HepG2 (cell line): ENCODE measurements around the gene MREG. TPM values are rescaled to one million over a fixed set of nuclear protein-coding genes. Genes with fewer than 3 reads are reported as not detected.

Experiments used
- AHDC1 ChIP-seq: sonication (generic); formaldehyde crosslinking; IDR thresholded peaks from 2 replicates; pipeline ENCODE4 v1.5.1; 2020; ENCODE audit warnings: mild to moderate bottlenecking, missing genetic modification reagents, borderline replicate concordance
- ATM ChIP-seq: fragments of 450-650 bp; IDR thresholded peaks from 2 replicates; pipeline ENCODE4 v1.7.1; 2017; ENCODE audit warnings: mild to moderate bottlenecking, borderline replicate concordance
- CENPBD1 ChIP-seq: sonication (generic); formaldehyde crosslinking; IDR thresholded peaks from 2 replicates; pipeline ENCODE4 v1.8.0; 2022; ENCODE audit warnings: missing genetic modification reagents, low read depth, mild to moderate bottlenecking, borderline replicate concordance
- ELK4 ChIP-seq: sonication (generic); formaldehyde crosslinking; IDR thresholded peaks from 2 replicates; pipeline ENCODE4 v1.9.0; 2021; ENCODE audit warnings: missing genetic modification reagents, borderline replicate concordance
- ETV5 ChIP-seq: IDR thresholded peaks from 2 replicates; pipeline ENCODE4 v1.6.1; 2018; ENCODE audit warnings: missing biosample characterization, missing genetic modification reagents, inconsistent platforms, borderline replicate concordance
- GMEB2 ChIP-seq: IDR thresholded peaks from 2 replicates; pipeline ENCODE4 v1.6.1; 2016; ENCODE audit warnings: missing biosample characterization, missing genetic modification reagents, low read depth
- MYC ChIP-seq: sonication (generic); formaldehyde crosslinking; IDR thresholded peaks from 2 replicates; pipeline ENCODE4 v1.9.0; 2021; ENCODE audit warnings: missing genetic modification reagents, borderline replicate concordance
- SMAD1 ChIP-seq: sonication (generic); formaldehyde crosslinking; IDR thresholded peaks from 2 replicates; pipeline ENCODE4 v1.4.0; 2020; ENCODE audit warnings: missing genetic modification reagents, low read depth, mild to moderate bottlenecking, borderline replicate concordance
- ZBTB10 ChIP-seq: sonication (generic); formaldehyde crosslinking; IDR thresholded peaks from 2 replicates; pipeline ENCODE4 v1.4.0; 2020; ENCODE audit warnings: missing genetic modification reagents, borderline replicate concordance
- ZNF543 ChIP-seq: sonication (generic); formaldehyde crosslinking; IDR thresholded peaks from 2 replicates; pipeline ENCODE4 v1.4.0; 2020; ENCODE audit warnings: mild to moderate bottlenecking, missing genetic modification reagents
- ZNF562 ChIP-seq: sonication (generic); formaldehyde crosslinking; IDR thresholded peaks from 2 replicates; pipeline ENCODE4 v1.8.0; 2022; ENCODE audit warnings: missing genetic modification reagents, borderline replicate concordance
- ZNF576 ChIP-seq: sonication (generic); formaldehyde crosslinking; IDR thresholded peaks from 2 replicates; pipeline ENCODE4 v1.4.0; 2020; ENCODE audit warnings: mild to moderate bottlenecking, missing genetic modification reagents
- ZNF773 ChIP-seq: sonication (generic); formaldehyde crosslinking; IDR thresholded peaks from 2 replicates; pipeline ENCODE4 v1.4.0; 2020; ENCODE audit warnings: missing genetic modification reagents, borderline replicate concordance
- ZNF788 ChIP-seq: sonication (generic); formaldehyde crosslinking; IDR thresholded peaks from 2 replicates; pipeline ENCODE4 v1.5.0; 2020; ENCODE audit warnings: mild to moderate bottlenecking, missing genetic modification reagents, borderline replicate concordance
- polyA plus RNA-seq, 8 experiments: library from polyadenylated mRNA; depleted of rRNA in 3 of 8; stranded (reverse) in 7 of 8; unstranded in 1 of 8; fragments of >200 nt; fragmentation: Illumina TruSeq in 4 of 8; extraction: Trizol in 4 of 8; gene quantifications; 2 replicates each; pipeline versions ENCODE4 v1.2.1 to v1.2.3, GENCODE V29; 2011 to 2016; ENCODE audit warnings: low read depth in 4 of 8, missing spikeins in 1 of 8, mixed read lengths in 1 of 8; ENCODE audit not compliant: insufficient read depth in 1 of 8
- total RNA-seq, 5 experiments: library from RNA; depleted of rRNA; stranded (reverse); fragments of >200 nt; fragmentation: Illumina TruSeq; extraction: Trizol; gene quantifications; 2 replicates each; pipeline ENCODE4 v1.2.3, GENCODE V29; 2016; ENCODE audit warnings: low read depth in 1 of 5

The MREG gene
- total and polyA plus RNA-seq, 2 of the 13 experiments (the other 11 are each of a cell fraction or from before 2014, with no cell fraction given), result 7.5 to 23.3 TPM

GRCh38 chr2:215920244-215921100 lies 92.9 kb downstream of the MREG start (continued):
- no peak for TF ChIP-seq ZNF562
- no peak for TF ChIP-seq ATM
- TF ChIP-seq CENPBD1, result no peak
- TF ChIP-seq ZNF773 (CRISPR knock-in tag), result no peak
- TF ChIP-seq SMAD1 (CRISPR knock-in tag), result no peak
- TF ChIP-seq MYC (CRISPR knock-in tag), result no peak
- TF ChIP-seq ZNF543 (CRISPR knock-in tag), result no peak
- no peak for TF ChIP-seq ZBTB10 (CRISPR knock-in tag)
- no peak for TF ChIP-seq ELK4 (CRISPR knock-in tag)
- no peak for TF ChIP-seq ZNF788 (CRISPR knock-in tag)
- TF ChIP-seq GMEB2 (CRISPR knock-in tag), result no peak
- no peak for TF ChIP-seq ZNF576 (CRISPR knock-in tag)
- TF ChIP-seq AHDC1, result 0 out of 2 replicates have a peak, but pooled peaks have one; percentile 62
- no peak for TF ChIP-seq ETV5 (CRISPR knock-in tag)
